HG03342 (cell line): Measurements from ENCODE around the gene PAFAH1B2.
A peak's percentile ranks its signal among the peaks of the same experiment; 100 is the strongest.
"Not testable (repeated sequence)": the region's sequence is repeated elsewhere in the genome, so short reads cannot be mapped to it uniquely, and the experiment has no call there.

Experiments used
- ATAC-seq: cut with Tn5 transposase; IDR thresholded peaks from one replicate; pipeline ENCODE4 v1.9.1; 2021; ENCODE audit warnings: mild to moderate bottlenecking, moderate library complexity; ENCODE audit not compliant: unreplicated experiment

The PAFAH1B2 gene

GRCh38 chr11:117143871-117144476 lies at the start of gene PAFAH1B2:
PAFAH1B2 (plus strand) TSS chr11:117144287; CDS start chr11:117152448, 8,161 bp downstream.
- ATAC-seq = peak; percentile 98

GRCh38 chr11:117094776-117095175 lies 49.3 kb upstream of the PAFAH1B2 start:
- ATAC-seq = no peak

- ATAC-seq = no peak
Observed at GRCh38 chr11:117095284-117096161, 48.6 kb upstream of the PAFAH1B2 start.

GRCh38 chr11:117096201-117096991 lies 47.7 kb upstream of the PAFAH1B2 start:
- ATAC-seq = peak; percentile 34

GRCh38 chr11:117097014-117097388 lies 47.1 kb upstream of the PAFAH1B2 start:
- no peak for ATAC-seq

- peak; percentile 17 for ATAC-seq
Observed at GRCh38 chr11:117097389-117098268, 46.5 kb upstream of the PAFAH1B2 start.

GRCh38 chr11:117098269-117099232 lies 45.5 kb upstream of the PAFAH1B2 start, which contains the start of gene SIK3:
SIK3 (minus strand) TSS chr11:117098428; CDS start chr11:117098415, 13 bp downstream.
- ATAC-seq = peak; percentile 75

GRCh38 chr11:117099696-117100095 lies 44.4 kb upstream of the PAFAH1B2 start:
- ATAC-seq = no peak

- ATAC-seq = no peak
Observed at GRCh38 chr11:117100556-117100955, 43.5 kb upstream of the PAFAH1B2 start.

- no peak for ATAC-seq
Observed at GRCh38 chr11:117107701-117108590, 36.1 kb upstream of the PAFAH1B2 start.

- ATAC-seq = no peak
Observed at GRCh38 chr11:117110294-117110950, 33.7 kb upstream of the PAFAH1B2 start.

GRCh38 chr11:117112497-117112896 lies 31.6 kb upstream of the PAFAH1B2 start:
- ATAC-seq = not testable (repeated sequence)

GRCh38 chr11:117112939-117113338 lies 31.1 kb upstream of the PAFAH1B2 start:
- not testable (repeated sequence) for ATAC-seq

GRCh38 chr11:117117681-117118080 lies 26.4 kb upstream of the PAFAH1B2 start:
- ATAC-seq = no peak

- ATAC-seq = no peak
Observed at GRCh38 chr11:117121176-117121575, 22.9 kb upstream of the PAFAH1B2 start.

GRCh38 chr11:117122556-117122955 lies 21.5 kb upstream of the PAFAH1B2 start:
- ATAC-seq = no peak

GRCh38 chr11:117126223-117126965 lies 17.7 kb upstream of the PAFAH1B2 start:
- ATAC-seq = no peak
